ENCODE measurements around the gene ACIN1.
A peak's percentile ranks its signal among the peaks of the same experiment; 100 is the strongest.

ACIN1 gene

DNA sequence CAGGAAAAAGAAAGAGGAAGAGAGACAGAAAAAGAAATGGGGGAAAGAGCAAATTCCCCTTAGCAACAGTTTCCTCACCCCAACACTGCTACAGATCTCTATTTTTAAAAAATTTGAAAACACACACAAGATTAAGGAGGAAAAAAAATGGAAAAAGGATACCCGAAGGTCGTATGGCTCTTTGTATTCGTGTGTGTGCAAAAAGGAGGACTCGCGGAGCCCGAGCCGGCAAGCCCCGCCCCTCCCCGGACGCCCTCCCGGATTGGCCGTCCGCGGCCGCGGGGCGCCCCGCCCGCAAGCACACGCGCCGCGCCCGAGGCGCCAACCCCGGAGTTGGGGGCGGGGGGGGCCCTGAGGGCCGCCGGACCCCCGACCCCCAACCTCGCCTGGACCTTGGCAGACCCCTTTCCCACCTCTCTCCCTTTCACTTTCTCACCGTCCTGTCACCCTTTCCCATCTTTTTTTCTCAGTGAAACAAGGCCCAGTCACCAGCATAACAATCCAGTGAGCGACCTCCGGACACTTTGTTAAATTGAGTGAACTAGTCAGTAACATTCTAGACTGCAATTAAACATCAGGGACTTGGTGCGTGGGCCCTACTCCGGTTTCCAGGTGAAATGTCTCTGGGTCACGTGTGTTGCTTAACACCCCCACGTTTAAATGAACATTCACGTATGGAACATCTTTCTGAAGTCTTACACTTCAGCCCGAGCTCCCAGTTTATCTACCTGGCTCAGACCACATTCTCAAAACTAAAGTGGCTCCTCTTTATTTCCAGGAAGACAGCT, 84.8 kb downstream of the ACIN1 start, which contains the start of gene C14orf93:
Gene C14orf93 (minus strand): TSS at position 205 of the 788 bp plus-strand sequence. CDS start 11,120 bp downstream, outside the sequence.
- DNase-seq = peak; percentile 89

DNA sequence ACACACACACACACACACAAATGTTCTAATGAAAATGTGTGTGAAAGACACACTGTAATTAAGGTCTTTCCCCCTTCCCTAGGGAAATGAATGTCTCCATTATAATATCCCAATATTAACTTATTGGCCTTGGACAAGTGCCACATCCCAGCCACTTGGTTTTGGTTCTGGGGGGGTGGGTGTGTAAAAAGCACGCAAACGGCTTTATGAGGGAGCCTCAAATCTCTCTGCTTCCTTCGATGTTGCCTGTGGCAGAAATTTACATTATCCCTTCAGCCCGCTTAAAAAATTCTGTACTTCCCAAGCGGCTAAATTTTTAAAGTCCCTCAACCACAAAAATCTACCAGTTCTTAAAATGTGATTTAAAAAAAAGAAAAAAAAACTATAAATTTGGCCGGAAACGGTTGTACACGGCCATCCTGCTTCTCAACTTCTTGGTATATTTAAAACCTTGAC, 85.4 kb downstream of the ACIN1 start:
- no peak for DNase-seq

DNA sequence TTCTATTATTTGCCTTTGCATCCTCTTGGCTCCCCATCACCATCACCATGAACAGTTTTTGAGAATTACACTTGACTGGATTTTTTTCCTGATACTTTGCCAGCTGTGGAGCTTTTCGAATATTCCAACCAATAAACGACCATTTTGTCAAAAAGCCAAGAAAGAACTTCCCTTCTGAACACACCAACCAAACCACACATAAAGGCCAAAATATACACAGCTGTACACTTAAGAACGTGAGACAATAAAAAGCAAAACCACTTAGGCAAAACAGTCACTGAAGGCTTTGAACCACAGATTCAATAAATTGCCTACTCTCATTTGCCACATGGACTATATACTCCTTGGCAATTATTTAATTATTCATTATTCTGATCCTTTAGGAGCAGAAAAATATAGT, 86.1 kb downstream of the ACIN1 start:
- peak; percentile 18 for DNase-seq
